Peyer's patch (tissue), 4 donors: ENCODE measurements around the gene USP37.

ENCODE experiments used
- POLR2A ChIP-seq, 2 donors: fragments of 450-650 bp; IDR thresholded peaks; one replicate each; pipeline ENCODE4 v1.5.1; 2017; ENCODE audit warnings: antibody characterized with exemption in 2 of 2, mild to moderate bottlenecking in 2 of 2, moderate library complexity in 2 of 2
- TF ChIP-seq, protein P1 (sequence below), 6 experiments: fragments of 450-650 bp in 4 of 6; fragments of 200-600 bp in 2 of 6; sonication (generic) in 1 of 6; IDR thresholded peaks; one replicate each; pipeline ENCODE4 v1.5.1; 2017 to 2019; ENCODE audit warnings: antibody characterized with exemption in 6 of 6, mild to moderate bottlenecking in 3 of 6, moderate library complexity in 1 of 6

DNA sequence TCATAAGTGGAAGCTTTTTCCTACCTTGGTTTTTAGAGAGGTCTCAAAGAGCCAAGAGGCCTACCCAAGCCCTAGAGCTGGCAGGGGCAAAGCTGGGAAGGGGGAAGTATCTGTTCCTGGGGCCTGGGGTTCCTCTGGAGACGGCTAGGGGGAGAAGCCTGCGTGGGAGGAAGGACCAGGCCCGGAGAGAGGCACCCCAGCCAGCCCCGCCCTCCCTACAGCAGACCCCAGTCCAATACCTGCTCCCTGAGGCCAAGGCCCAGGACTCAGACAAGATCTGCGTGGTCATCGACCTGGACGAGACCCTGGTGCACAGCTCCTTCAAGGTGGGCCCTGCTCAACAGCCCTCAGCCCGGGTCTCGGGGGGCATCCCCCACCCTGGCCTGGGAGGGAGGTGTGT lies 166.3 kb downstream of the USP37 start:
- TF ChIP-seq, protein P1, sequence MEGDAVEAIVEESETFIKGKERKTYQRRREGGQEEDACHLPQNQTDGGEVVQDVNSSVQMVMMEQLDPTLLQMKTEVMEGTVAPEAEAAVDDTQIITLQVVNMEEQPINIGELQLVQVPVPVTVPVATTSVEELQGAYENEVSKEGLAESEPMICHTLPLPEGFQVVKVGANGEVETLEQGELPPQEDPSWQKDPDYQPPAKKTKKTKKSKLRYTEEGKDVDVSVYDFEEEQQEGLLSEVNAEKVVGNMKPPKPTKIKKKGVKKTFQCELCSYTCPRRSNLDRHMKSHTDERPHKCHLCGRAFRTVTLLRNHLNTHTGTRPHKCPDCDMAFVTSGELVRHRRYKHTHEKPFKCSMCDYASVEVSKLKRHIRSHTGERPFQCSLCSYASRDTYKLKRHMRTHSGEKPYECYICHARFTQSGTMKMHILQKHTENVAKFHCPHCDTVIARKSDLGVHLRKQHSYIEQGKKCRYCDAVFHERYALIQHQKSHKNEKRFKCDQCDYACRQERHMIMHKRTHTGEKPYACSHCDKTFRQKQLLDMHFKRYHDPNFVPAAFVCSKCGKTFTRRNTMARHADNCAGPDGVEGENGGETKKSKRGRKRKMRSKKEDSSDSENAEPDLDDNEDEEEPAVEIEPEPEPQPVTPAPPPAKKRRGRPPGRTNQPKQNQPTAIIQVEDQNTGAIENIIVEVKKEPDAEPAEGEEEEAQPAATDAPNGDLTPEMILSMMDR (IDR thresholded peaks at IDR 0.05), result no peak
- no peak for TF ChIP-seq POLR2A (IDR thresholded peaks at IDR 0.05)
